Nucleus accumbens (tissue), 56 donors: ENCODE measurements around the gene SCD5.

Experiments used
- DNase-seq, 56 donors: peaks; one replicate each; lab custom pipeline; 2025; lab: John Stamatoyannopoulos, UW

Gene SCD5

GRCh38 chr4:82739287-82740190, 59.1 kb downstream of the SCD5 start:
- DNase-seq, result peak in 49 of 56 donors; percentile 2 to 81 (median 49)

DNA sequence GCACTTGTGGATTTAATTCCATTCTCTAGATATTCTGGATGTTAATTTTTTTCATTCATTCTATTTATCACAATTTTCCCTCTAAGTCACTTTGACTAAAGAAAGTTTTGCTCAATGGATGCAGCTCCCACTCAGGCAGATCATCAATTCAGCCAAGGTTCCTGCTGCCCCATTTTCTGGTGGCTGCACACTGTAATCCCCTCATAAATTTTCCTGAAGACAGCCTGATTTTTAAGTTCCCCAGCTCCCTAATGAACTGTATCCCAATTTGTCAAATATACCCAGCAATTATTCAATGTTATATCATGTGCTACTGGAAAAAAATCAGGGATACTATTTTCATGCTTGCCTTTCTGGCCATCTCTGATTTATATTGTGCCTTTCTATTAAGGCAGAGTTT, 61.2 kb downstream of the SCD5 start:
- no peak for DNase-seq

- DNase-seq, result peak in 1 of 56 donors; percentile 52
Observed at GRCh38 chr4:82733636-82734035, 65.0 kb downstream of the SCD5 start.

DNA sequence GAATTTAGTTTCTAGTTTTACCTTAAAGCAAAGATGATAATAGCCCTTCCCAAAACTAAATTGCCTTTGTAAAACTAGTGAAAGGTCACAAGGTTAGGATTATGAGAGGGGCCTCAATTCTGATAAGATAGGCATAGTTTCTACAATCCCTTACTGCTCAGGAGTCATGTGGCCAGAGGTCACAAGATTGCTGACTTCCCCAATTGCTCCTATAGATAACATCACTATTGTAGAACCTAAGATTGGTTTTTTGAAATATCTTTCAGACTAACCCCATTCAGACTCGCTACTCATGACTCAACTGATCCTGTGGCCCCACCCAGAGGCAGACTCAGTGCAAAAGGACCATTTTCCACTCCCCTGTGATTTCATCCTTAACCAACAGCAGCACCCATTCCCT, 70.3 kb downstream of the SCD5 start:
- no peak for DNase-seq

DNA sequence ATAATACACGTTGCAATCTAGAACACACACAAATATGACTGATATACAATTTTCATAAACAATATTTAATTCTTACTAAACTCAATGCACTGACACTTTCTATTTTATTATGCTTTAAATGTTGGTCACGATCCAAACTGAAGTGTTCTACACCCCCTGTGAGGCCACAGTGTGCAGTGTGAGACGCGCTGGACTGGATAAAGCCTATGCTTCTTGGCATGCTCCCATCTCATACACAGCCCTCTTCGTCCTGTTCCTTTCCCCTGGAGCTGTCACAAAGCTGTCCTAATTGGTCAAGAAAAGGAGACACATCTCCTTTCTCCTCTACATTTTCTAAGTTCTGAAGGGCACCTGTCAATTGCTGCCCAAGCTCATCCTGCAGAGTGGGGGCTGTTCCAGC, 72.0 kb downstream of the SCD5 start:
- DNase-seq, result peak in 1 of 56 donors; percentile 15

- DNase-seq, result peak in 25 of 56 donors; percentile 2 to 75 (median 21)
Observed at GRCh38 chr4:82721819-82722423, 76.7 kb downstream of the SCD5 start.

DNA sequence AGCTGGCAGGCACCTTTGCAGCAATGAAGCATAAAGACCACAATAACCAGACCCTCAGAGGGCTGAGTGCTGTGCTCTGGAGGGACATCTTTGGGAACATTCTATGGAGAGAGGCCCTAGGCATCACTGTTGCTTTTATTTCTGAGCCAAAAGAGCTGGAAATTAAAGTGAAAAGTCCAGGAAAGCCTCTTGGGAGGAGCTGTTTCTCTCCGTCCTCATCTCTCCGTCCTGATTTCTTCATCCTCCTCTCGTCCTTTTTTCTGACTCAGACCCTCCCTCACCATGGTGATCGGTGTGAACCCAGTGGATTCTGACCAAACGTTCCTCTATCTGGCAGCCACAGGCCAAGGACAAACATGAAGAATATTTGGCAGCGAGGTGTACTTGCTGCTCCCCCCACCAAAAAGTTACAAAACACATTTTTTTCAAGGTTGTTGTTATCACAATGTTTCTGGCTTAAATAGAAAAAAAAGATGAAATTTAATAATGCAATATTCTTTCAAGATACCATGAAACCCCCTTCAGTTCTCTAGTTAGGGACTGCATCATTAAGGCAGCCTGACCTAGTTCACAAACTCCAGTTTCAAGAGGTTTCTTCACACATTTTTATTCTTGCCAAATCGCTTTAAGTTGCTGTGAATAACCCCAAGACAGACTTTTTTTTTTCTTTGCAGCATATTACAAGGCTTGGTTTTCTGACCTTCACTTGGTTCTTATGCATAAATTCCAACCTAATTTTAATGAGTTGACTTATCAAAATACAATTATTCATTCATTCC, 80.2 kb downstream of the SCD5 start:
- DNase-seq, result peak in 3 of 56 donors; percentile 10 to 21 (median 21)

DNA sequence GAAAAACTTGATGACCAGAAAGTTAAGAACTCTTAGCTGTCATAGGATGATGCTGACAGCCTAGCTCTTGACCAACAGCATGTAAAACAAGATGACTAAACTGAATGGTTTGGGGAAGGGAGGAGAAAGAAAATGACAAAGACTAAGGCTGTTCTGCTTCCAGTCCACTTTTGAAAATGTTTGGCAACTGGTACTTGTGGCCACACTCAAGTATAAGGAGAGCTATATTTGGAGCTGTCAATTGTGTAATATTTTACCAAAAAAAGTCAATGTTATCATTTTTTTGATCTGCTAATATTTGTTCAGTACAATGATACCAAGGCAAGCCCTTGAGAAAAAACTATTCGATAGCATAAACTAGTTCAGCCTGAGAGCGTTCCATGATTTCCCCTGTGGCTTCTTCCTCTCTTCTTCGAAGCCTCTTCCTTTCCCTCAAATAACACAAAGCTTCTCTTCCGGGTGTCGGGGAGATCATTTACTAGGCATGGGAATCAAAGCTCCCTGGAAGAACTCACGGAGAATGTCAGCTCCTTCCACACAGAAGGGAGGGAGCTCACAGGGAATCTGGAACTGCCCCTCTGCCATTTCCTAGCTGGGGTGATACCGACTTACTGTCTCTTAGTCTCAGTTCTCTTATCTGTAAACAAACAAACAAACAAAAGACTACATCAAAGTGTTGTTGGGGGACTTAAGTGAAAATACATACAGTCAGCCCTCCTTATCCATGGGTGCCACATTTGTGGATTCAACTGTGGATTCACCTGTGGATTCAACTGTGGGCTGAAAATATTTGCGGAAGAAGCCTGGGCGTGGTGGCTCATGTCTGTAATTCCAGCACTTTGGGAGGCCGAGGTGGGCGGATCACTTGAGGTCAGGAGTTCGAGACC, 82.6 kb downstream of the SCD5 start:
- no peak for DNase-seq

- DNase-seq, result no peak
Observed at GRCh38 chr4:82713856-82714255, 84.7 kb downstream of the SCD5 start.

DNA sequence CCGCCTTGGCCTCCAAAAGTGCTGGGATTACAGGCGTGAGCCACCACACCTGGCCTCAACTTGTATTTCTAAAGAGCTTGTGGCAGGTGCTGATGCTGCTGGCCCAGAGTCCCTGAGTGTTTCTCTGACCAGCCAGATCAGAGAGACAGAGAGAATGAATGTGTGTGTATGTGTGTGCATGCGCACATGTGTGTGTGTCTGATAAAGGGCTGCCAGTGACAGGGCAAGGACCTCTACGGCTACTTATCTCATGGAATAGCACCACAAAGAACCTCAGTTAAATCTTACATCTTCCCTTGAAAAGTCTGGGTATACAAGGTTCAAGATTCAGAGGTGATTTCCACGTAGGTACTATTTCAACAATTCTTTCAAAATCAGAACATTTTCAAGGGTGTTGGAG, 86.0 kb downstream of the SCD5 start:
- no peak for DNase-seq

- DNase-seq, result no peak
Observed at GRCh38 chr4:82711158-82711785, 87.3 kb downstream of the SCD5 start.

DNA sequence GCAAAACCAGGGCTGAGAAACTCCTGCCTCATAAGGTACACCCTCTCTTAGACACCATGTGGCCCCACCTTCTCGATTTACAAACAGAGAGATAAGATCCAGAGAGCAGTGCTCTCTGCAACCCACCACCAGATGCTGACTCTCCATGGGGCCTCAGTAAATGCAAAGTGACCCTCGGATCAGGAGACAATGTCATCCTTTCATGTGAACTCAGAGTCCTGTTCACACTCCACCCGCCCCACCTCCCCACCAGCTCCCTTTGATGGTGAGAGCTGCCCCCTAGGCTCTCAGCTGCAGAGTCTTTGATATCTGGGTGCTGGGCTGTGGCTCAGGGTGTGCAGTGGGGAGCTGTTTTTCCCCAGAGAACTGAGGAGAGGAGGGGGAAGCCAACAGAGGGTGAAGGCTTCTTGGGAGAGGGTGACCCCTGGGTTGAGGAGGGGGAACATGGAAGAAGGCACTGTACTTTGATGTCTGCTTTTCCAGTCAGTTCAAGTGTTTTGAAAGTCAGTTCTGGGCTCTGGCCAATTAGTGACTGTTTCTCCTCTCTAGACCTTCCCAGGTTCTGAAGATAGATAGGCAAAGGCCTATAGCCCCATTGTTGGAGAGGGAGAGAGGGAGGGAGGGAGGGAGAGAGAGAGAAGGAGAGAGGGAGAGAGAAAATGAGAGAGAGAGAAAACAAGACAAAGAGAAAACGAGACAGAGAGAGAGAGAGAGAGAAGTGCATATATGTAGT, 88.2 kb downstream of the SCD5 start:
- peak in 32 of 56 donors; percentile 7 to 63 (median 29) for DNase-seq

GRCh38 chr4:82708982-82709381, 89.6 kb downstream of the SCD5 start:
- DNase-seq, result no peak

- DNase-seq, result peak in 2 of 56 donors; percentile 18 to 46
Observed at GRCh38 chr4:82706349-82707000, 92.1 kb downstream of the SCD5 start.

- no peak for DNase-seq
Observed at GRCh38 chr4:82705928-82706300, 92.7 kb downstream of the SCD5 start.

DNA sequence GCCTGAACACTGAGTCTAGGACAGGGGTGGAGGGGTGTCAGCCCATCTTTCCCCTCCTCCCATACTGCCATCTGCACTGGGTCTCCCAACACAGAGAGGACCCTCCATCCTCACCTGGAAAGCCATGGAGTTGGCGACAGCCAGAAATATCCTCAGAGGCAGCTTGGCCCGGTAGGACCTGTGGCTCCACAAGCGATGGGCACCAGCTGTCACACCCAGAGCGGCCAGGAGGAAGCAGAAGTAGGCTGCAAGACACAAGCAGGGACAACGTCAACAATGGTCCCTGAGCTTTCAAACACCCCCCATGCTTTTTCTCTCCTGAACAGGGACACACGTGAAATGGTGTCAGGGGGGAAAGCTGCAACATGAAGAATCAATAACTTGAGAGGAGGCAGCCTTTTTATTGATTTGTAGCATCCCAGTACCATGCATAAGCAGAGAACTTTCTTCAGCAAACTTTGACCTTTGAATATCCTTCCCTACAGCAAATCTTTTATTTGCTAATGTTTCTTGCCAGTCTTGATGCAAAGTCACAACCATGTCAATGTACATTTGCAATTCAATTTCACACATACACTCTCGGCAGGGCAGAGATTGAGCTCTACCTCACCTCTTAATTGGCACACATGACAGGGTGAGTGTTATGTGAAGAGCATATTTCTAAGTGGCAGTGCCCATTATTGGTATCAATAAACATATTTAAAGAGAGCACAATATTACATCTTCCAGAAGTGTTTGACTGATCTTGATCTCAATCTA, 93.2 kb downstream of the SCD5 start:
- no peak for DNase-seq

DNA sequence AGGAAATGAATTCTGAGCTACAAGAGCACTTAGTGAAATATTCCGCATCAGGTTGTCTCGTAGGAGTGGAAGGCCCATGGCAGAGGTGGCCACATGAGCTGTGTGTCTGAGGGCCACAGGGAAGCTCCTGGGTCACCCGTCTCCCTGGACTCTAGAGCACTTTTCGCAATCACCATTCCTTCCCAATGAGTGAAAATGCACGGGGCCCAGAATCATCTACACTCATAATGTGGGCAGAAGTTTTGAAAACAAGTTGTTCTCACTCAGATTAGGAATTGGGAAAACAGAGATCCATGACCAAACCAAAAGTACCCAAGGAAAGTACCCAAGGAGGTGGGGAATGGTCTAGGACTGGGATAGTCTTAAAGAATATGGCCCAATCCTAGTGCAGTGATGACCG, 94.4 kb downstream of the SCD5 start:
- no peak for DNase-seq

- DNase-seq, result peak in 2 of 56 donors; percentile 22 to 24
Observed at GRCh38 chr4:82698412-82698811, 100.2 kb downstream of the SCD5 start.
